Measurements from ENCODE around the gene BCL2L1. TPM values are rescaled to one million over a fixed set of nuclear protein-coding genes. Genes with fewer than 3 reads are reported as not detected.
"Not testable (repeated sequence)": the region's sequence is repeated elsewhere in the genome, so short reads cannot be mapped to it uniquely, and the experiment has no call there.

Gene BCL2L1
- polyA plus RNA-seq (ENCODE audit: insufficient read depth in 1 of 5, insufficient read length in 5 of 5, low replicate concordance in 1 of 5), result 10 to 100 TPM; 46.6 to 59.8 (median 55.4) TPM
- long read RNA-seq, donor 1, transcript BCL2L1-201 (3 exons, 2,610 nt), result major isoform, 17 of 76 reads
- long read RNA-seq, donor 1, transcript BCL2L1-203 (2 exons, 2,578 nt), result minor isoform, 9 of 76 reads
- long read RNA-seq, donor 1, partial matches to known transcripts, result 32 of 76 reads
- long read RNA-seq, donor 1, other reads (novel, unspliced or antisense), result 10 of 76 reads
- long read RNA-seq, donor 2, partial matches to known transcripts, result 0 of 5 reads
- long read RNA-seq, donor 2, other reads (novel, unspliced or antisense), result 0 of 5 reads
- long read RNA-seq, donor 3, transcript BCL2L1-201 (3 exons, 2,610 nt), result major isoform, 5 of 7 reads
- long read RNA-seq, donor 3, partial matches to known transcripts, result 0 of 7 reads
- long read RNA-seq, donor 3, other reads (novel, unspliced or antisense), result 0 of 7 reads
- long read RNA-seq, donor 4, partial matches to known transcripts, result 0 of 18 reads
- long read RNA-seq, donor 4, other reads (novel, unspliced or antisense), result 5 of 18 reads
- long read RNA-seq, donor 5, transcript BCL2L1-201 (3 exons, 2,610 nt), result major isoform, 7 of 59 reads
- long read RNA-seq, donor 5, transcript BCL2L1-203 (2 exons, 2,578 nt), result minor isoform, 6 of 59 reads
- long read RNA-seq, donor 5, partial matches to known transcripts, result 7 of 59 reads
- long read RNA-seq, donor 5, other reads (novel, unspliced or antisense), result 36 of 59 reads
- long read RNA-seq, donor 6, transcript BCL2L1-201 (3 exons, 2,610 nt), result major isoform, 11 of 28 reads
- long read RNA-seq, donor 6, transcript BCL2L1-208 (3 exons, 894 nt), result minor isoform, 5 of 28 reads
- long read RNA-seq, donor 6, partial matches to known transcripts, result 0 of 28 reads
- long read RNA-seq, donor 6, other reads (novel, unspliced or antisense), result 8 of 28 reads
- long read RNA-seq, donor 7, transcript BCL2L1-201 (3 exons, 2,610 nt), result major isoform, 7 of 19 reads
- long read RNA-seq, donor 7, partial matches to known transcripts, result 0 of 19 reads
- long read RNA-seq, donor 7, other reads (novel, unspliced or antisense), result 5 of 19 reads
- long read RNA-seq, donor 8, transcript BCL2L1-201 (3 exons, 2,610 nt), result major isoform, 5 of 16 reads
- long read RNA-seq, donor 8, partial matches to known transcripts, result 7 of 16 reads
- long read RNA-seq, donor 8, other reads (novel, unspliced or antisense), result 0 of 16 reads

- DNase-seq, result peak; percentile 84
Measured at GRCh38 chr20:31722257-31723068, at the start of gene BCL2L1. BCL2L1 (minus strand) TSS chr20:31722868; CDS start chr20:31722218, 650 bp downstream.

- no peak for DNase-seq
Measured at GRCh38 chr20:31770243-31770642, 47.6 kb upstream of the BCL2L1 start.

- no peak for DNase-seq
Measured at GRCh38 chr20:31769681-31770080, 47.0 kb upstream of the BCL2L1 start.

GRCh38 chr20:31767805-31768204 is 45.1 kb upstream of the BCL2L1 start:
- no peak for DNase-seq

- DNase-seq, result no peak
Measured at GRCh38 chr20:31764641-31765305, 42.1 kb upstream of the BCL2L1 start.

GRCh38 chr20:31760519-31761240 is 38.0 kb upstream of the BCL2L1 start:
- DNase-seq, result peak; percentile 56 to 63

GRCh38 chr20:31759836-31760518 is 37.3 kb upstream of the BCL2L1 start:
- DNase-seq, result no peak

- no peak for DNase-seq
Measured at GRCh38 chr20:31758991-31759390, 36.3 kb upstream of the BCL2L1 start.

GRCh38 chr20:31758521-31758920 is 35.9 kb upstream of the BCL2L1 start:
- no peak for DNase-seq

GRCh38 chr20:31757254-31757653 is 34.6 kb upstream of the BCL2L1 start:
- DNase-seq, result no peak

GRCh38 chr20:31751126-31751525 is 28.5 kb upstream of the BCL2L1 start:
- no peak for DNase-seq

- DNase-seq, result no peak
Measured at GRCh38 chr20:31749223-31749622, 26.6 kb upstream of the BCL2L1 start.

GRCh38 chr20:31747640-31748039 is 25.0 kb upstream of the BCL2L1 start:
- peak in 1 of 2 donors; percentile 17 for DNase-seq

GRCh38 chr20:31747028-31747427 is 24.4 kb upstream of the BCL2L1 start:
- not testable (repeated sequence) for DNase-seq

GRCh38 chr20:31746068-31746878 is 23.6 kb upstream of the BCL2L1 start:
- DNase-seq, result no peak

GRCh38 chr20:31740656-31741323 is 18.1 kb upstream of the BCL2L1 start:
- no peak for DNase-seq

GRCh38 chr20:31740208-31740607 is 17.5 kb upstream of the BCL2L1 start:
- DNase-seq, result no peak

- DNase-seq, result no peak
Measured at GRCh38 chr20:31739550-31739977, 16.9 kb upstream of the BCL2L1 start.

All from right lung (tissue), 10 donors.